Spinal cord (tissue), 10 donors: ENCODE data around the gene CYB5D1. TPM values are rescaled to one million over a fixed set of nuclear protein-coding genes. Genes with fewer than 3 reads are reported as not detected.
A peak's percentile ranks its signal among the peaks of the same experiment; 100 is the strongest.

Experiments used
- DNase-seq, 6 donors: peaks; one replicate each; pipeline versions ENCODE4 v3.0.0 to v3.0.0-alpha.2; 2013 to 2015; ENCODE audit warnings: low spot score in 6 of 6, low read depth in 4 of 6
- H3K27ac ChIP-seq: one replicate; pipeline ENCODE4 v1.5.1; 2013; ENCODE audit warnings: low read depth, low read length, control low read depth
- H3K27me3 ChIP-seq: one replicate; pipeline ENCODE4 v1.6.1; 2013; ENCODE audit warnings: low read length; ENCODE audit not compliant: control insufficient read depth, insufficient read depth
- H3K36me3 ChIP-seq: one replicate; pipeline ENCODE4 v1.6.1; 2013; ENCODE audit warnings: low read length; ENCODE audit not compliant: control insufficient read depth, insufficient read depth
- H3K4me1 ChIP-seq: one replicate; pipeline ENCODE4 v1.6.1; 2013; ENCODE audit warnings: low read length; ENCODE audit not compliant: control insufficient read depth, insufficient read depth
- H3K4me3 ChIP-seq: one replicate; pipeline ENCODE4 v1.5.1; 2013; ENCODE audit warnings: low read depth, low read length, control low read depth
- H3K9me3 ChIP-seq: one replicate; pipeline ENCODE4 v1.6.1; 2013; ENCODE audit warnings: low read length; ENCODE audit not compliant: control insufficient read depth, insufficient read depth
- WGBS: methylation state at CpG from one replicate; pipeline ENCODE4 v1.1.5; 2013; ENCODE audit warnings: missing lambda C conversion rate; ENCODE audit not compliant: insufficient coverage; 5-methylcytosine and 5-hydroxymethylcytosine counted together
- polyA plus RNA-seq, 2 donors: library from polyadenylated mRNA; unstranded; fragments of 120-200 nt; gene quantifications; one replicate each; pipeline ENCODE4 v1.2.1, GENCODE V29; 2013; ENCODE audit not compliant: insufficient read length in 2 of 2
- total RNA-seq, 2 donors: library from RNA; depleted of rRNA in 1 of 2; stranded (reverse); fragments of 120-200 nt in 1 of 2; fragments of >200 nt in 1 of 2; gene quantifications; one replicate each; pipeline versions ENCODE4 v1.2.3 to v1.2.4, GENCODE V29; 2013 to 2014
- donor health status: healthy.

CYB5D1 gene
- total and polyA plus RNA-seq, 4 donors = 8.2 to 21.9 (median 20.6) TPM

DNA sequence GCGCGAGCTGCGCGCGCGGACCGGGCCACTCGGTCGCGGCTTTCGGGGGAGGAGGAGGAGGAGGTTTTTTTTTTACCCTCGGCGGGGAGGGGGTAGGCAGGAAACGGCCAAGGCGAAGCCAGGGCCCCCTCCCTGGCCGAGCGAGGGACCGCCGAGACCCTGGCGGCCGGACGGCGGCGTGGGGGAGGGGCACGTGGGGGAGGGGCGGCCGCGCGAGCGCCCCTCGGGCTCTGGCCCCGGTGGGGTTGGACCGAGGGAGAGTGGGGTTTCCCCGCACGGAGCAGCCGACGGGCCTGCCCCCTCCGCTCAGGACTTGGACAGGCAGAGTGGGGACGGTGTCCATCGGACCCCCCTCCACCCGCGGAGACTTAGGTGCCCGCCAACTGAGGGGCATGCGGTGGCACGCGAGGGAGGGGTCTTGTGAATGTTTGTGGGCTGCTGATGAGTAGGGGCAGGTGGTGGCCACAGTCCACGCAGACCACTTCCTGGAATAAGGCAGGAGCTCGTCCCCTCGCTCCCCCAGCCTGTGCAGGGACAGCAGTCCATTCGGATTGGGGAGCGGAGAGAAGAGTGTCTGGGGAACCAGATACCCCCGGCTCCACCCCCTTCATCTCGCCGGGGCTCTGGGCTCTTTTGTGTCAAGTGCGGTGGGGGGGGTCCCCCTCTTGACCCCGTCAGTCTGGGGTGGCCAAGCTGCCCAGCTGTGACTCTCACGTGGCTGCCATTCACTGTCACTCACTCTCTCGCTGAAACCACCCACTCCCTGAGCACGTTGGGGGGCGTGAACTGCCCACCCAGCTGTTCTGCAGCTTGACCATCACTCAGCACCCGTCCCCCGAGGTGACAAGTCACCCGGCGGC, 27.8 kb downstream of the CYB5D1 start:
- under 1% methylated on average over 62 of the region's 64 CpGs for WGBS
- Histone ChIP-seq H3K36me3 (peaks cover 10% of the 10 kb centered on the region), H3K4me1 (peaks cover 60% of the 10 kb centered on the region), H3K27ac (peak overlapping the region; percentile 95), H3K27me3 (no peaks in the 10 kb centered on the region), H3K9me3 (no peaks in the 10 kb centered on the region), H3K4me3 (peak overlapping the region; percentile 83)
- peak in 2 of 6 donors; percentile 77 to 78 for DNase-seq

DNA sequence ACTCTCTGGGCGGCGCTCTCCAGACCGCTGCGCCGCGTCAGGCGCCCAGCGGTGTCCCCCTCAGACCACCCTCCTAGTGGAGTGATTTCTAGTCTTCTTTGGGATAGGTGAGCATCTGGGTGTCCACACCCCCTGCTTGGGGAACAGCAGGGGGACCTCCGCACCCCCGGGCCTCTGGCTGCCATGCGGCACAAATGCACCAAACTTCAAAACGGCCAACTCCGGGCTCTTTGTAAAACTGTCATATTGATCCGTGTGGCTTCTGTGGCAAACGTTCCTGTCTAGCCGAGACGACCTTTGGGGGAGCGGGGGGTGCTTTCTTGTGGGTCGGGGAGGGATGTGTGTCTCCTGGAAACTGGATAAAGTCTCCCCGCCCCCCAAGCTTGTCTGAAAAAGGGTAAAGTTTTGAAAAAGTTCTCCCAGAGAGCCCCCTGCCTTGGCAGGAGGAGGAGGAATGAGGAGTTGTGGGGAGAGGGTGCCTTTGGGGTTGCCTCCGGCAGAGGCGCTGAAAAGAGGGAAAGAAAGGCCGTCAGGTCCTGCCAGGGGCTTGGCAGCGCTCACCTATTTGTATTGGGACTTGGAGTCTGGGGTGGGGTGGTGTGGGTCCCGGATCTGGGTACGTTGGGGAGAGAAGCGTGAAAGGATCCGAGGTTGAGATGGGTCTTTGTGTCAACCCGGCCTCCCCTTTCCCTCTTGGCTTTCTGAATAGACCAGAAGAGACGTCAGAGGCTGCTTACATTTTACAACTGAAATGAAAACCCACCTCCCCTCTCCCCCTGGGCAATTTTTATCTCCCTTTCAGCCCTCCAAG, 28.6 kb downstream of the CYB5D1 start:
- peak overlapping the region; percentile 83 for H3K4me3 ChIP-seq
- peak in 2 of 6 donors; percentile 80 for DNase-seq
- peaks cover 18% of the 10 kb centered on the region for H3K36me3 ChIP-seq
- no peaks in the 10 kb centered on the region for H3K9me3 ChIP-seq
- 1% methylated on average over 22 of the region's 30 CpGs for WGBS
- H3K27me3 ChIP-seq = no peaks in the 10 kb centered on the region
- peak overlapping the region; percentile 95 for H3K27ac ChIP-seq
- H3K4me1 ChIP-seq = peaks cover 60% of the 10 kb centered on the region

- Histone ChIP-seq H3K4me1 (peaks cover 55% of the 10 kb centered on the region), H3K27ac (peak overlapping the region; percentile 95), H3K4me3 (peak overlapping the region; percentile 83), H3K9me3 (no peaks in the 10 kb centered on the region), H3K36me3 (peaks cover 22% of the 10 kb centered on the region), H3K27me3 (no peaks in the 10 kb centered on the region)
- WGBS = no CpG with 5 or more reads among the region's 8 CpGs
- DNase-seq = no peak
Observed at GRCh38 chr17:7887038-7887481, 29.3 kb downstream of the CYB5D1 start.

DNA sequence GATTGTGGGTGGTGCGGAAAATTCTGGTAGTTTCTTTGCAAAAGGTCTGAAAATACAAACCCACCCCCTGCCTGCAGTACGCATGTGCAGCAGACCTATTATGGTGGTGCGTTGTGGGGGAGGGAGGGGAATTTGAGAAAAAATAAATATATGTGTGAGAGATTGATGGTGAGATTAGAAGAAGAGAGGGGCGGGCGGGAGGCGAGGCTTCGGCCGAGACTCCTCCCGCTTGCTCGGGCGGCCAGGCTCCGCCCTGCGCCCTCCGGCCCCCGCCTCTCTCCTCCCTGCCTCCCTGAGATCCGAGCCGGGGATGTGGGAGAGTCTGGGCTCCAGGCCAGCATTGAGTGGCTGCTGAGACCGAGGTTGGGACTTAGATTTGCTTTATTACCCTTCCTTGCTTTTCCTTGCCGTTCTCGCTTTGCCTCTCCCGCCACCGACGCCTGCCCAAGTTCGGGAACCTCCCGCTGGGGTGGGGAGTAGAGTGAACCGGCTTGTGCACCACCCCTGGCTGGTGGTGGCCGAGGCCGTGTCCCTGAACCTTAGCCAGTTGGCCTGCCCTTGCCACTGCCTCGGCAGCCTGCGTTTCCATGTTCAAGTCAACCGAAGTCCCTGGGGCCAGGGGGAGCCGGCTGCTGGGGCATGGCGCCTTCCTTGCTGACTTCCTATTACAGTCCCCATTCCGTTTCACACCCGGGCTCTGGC, 29.8 kb downstream of the CYB5D1 start:
- Histone ChIP-seq H3K36me3 (peaks cover 27% of the 10 kb centered on the region), H3K4me3 (peak overlapping the region; percentile 83), H3K9me3 (no peaks in the 10 kb centered on the region), H3K4me1 (peaks cover 52% of the 10 kb centered on the region), H3K27ac (peak overlapping the region; percentile 95), H3K27me3 (no peaks in the 10 kb centered on the region)
- under 1% methylated on average over 29 of the region's 35 CpGs for WGBS
- DNase-seq = peak in 5 of 6 donors; percentile 84 to 99 (median 91)

DNA sequence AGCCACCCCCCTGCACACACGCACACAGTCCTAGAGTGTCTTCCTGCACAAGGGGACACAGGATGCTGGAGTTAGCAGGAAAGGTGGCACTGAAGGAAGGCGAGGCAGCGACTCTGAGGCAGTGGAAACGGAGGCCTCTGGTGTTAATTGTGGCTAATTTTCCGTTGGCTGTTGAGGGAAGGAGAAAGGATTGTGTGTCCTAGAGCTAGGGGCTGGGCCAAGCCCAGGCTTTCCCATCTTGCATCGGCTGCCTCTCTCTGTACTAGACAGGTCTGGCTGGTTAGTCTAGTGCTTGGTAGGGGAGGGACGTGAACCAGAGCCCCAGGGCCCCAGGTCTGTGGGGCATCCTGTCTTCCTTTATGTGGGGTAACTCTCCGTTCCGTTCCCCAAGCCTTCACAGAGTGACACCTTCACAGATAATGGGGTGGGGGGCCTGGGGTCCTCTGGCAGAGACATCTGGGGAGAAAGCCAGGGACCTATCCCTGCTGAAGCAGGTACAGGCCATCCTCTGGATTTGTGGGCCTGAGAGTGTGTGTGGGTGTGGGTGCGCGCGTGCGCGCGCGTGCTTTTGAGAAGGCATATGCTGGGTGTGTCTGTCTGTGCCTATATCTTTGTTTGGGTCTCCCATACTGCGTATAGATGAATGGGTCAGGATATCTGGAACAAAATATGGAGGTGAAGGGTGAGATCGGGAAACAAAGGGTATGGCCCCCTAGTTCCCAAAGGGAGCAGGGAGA, 30.5 kb downstream of the CYB5D1 start, which contains the start of gene CHD3:
TSS of gene CHD3 (plus strand) at position 606 of the 737 bp plus-strand sequence. CDS start 212 bp downstream, outside the sequence.
- peak within 1 kb of the TSS; percentile 95 for H3K27ac ChIP-seq
- 59% methylated on average over 13 of the region's 18 CpGs for WGBS
- DNase-seq = peak in 2 of 6 donors; percentile 22 to 61

DNA sequence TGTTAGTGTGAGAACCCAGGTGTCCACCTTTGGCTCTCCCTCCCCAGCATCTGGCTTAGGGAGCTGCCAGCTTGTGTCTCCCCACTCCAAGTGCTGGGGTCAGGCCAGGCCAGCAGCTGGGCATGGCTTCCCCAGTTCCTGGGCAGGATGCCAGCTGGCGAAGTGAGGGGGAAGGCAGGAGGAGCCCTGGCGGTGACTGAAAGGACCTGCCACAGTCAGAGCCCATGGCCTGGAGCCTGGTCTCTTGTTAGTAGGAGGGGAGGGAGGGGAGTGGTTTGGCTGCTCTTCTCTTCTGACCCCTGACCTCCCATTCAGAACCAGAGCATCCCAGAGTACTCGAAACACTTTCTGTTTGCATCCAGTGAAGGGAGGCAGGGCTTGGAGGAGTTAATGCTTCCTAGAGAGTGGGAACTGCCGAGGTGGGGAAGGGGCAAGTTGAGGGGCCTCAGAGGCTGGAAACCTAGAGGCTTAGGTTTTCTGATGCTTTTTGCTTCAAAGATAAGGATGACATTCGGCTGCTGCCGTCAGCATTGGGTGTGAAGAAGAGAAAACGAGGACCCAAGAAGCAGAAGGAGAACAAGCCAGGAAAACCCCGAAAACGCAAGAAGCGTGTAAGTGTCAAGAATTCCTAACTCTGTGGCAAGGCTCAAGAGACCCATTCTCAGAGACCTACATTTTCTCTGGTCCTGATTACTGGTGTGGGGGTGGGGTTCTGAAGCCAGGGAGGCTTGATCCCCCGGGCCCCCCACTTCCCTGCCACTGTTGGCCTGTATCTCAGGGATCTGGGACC, 31.6 kb downstream of the CYB5D1 start:
- H3K36me3 ChIP-seq = peaks cover 44% of the 10 kb centered on the region
- peak overlapping the region; percentile 95 for H3K27ac ChIP-seq
- WGBS = 31% methylated on average over 10 of the region's 11 CpGs
- no peaks in the 10 kb centered on the region for H3K9me3 ChIP-seq
- no peaks in the 10 kb centered on the region for H3K27me3 ChIP-seq
- peak in 5 of 6 donors; percentile 84 to 98 (median 93) for DNase-seq
- peaks cover 54% of the 10 kb centered on the region for H3K4me1 ChIP-seq
- H3K4me3 ChIP-seq = peak overlapping the region; percentile 24

More for the DNA sequence above, 30.5 kb downstream of the CYB5D1 start, which contains the start of gene CHD3:
- peaks cover 51% of the 10 kb centered on the region for H3K4me1 ChIP-seq
- H3K36me3 ChIP-seq = peaks cover 34% of the 10 kb centered on the region
- H3K9me3 ChIP-seq = no peaks in the 10 kb centered on the region
- no peaks in the 10 kb centered on the region for H3K27me3 ChIP-seq
- peak within 1 kb of the TSS; percentile 83 for H3K4me3 ChIP-seq

DNA sequence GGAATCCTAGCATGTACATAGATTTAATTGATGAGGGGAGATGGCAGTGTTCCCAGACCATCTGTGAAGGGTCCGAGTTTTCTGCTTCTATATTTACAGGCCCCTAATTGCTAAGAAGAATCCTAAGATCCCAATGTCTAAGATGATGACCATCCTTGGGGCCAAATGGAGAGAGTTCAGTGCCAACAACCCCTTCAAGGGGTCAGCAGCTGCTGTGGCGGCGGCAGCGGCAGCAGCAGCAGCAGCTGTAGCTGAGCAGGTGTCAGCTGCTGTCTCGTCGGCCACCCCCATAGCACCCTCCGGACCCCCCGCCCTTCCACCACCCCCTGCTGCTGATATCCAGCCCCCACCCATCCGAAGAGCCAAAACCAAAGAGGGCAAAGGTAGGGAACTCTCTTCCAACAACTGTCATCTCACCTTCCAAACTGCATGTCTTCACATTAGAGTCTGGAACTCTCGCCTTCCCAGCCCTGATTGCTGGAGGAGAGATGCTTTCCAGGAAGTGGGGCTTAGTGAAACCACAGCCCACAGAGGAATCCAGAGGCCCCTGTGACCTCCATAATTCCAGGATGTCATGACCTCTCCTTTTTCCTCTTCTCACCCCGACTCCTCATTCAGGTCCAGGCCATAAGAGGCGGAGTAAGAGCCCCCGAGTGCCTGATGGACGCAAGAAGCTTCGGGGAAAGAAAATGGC, 35.5 kb downstream of the CYB5D1 start:
- Histone ChIP-seq H3K9me3 (no peaks in the 10 kb centered on the region), H3K4me3 (no peak overlapping the region), H3K27ac (no peak overlapping the region), H3K36me3 (peaks cover 80% of the 10 kb centered on the region), H3K27me3 (no peaks in the 10 kb centered on the region), H3K4me1 (peaks cover 29% of the 10 kb centered on the region)
- DNase-seq = peak in 2 of 6 donors; percentile 35 to 51
- 49% methylated on average over 6 of the region's 15 CpGs for WGBS

DNA sequence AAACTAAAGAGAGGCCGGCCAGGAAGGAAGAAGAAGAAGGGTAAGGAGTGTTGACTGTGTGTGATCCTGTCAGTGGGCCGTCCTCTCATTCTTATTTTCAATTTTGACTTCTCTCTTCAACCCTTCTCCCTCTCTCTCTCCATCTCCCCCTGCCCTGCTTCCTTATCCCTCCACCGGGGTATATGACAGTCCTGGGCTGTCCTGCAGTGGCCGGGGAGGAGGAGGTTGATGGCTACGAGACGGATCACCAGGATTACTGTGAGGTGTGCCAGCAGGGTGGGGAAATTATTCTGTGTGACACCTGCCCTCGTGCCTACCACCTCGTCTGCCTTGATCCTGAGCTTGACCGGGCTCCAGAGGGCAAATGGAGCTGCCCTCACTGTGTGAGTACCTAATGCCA, 36.4 kb downstream of the CYB5D1 start:
- Histone ChIP-seq H3K36me3 (peaks cover 89% of the 10 kb centered on the region), H3K27ac (no peak overlapping the region), H3K4me1 (peaks cover 20% of the 10 kb centered on the region), H3K27me3 (no peaks in the 10 kb centered on the region), H3K9me3 (no peaks in the 10 kb centered on the region), H3K4me3 (no peak overlapping the region)
- DNase-seq = no peak
- WGBS = 93% methylated on average over 3 of the region's 9 CpGs
